ENCODE measurements around the gene PXDN. TPM values are rescaled to one million over a fixed set of nuclear protein-coding genes. Genes with fewer than 3 reads are reported as not detected.

PXDN gene
- total and polyA plus RNA-seq, 2 donors (not counting 1 experiment from before 2014, with no cell fraction given), result 0.21 to 1.4 TPM

DNA sequence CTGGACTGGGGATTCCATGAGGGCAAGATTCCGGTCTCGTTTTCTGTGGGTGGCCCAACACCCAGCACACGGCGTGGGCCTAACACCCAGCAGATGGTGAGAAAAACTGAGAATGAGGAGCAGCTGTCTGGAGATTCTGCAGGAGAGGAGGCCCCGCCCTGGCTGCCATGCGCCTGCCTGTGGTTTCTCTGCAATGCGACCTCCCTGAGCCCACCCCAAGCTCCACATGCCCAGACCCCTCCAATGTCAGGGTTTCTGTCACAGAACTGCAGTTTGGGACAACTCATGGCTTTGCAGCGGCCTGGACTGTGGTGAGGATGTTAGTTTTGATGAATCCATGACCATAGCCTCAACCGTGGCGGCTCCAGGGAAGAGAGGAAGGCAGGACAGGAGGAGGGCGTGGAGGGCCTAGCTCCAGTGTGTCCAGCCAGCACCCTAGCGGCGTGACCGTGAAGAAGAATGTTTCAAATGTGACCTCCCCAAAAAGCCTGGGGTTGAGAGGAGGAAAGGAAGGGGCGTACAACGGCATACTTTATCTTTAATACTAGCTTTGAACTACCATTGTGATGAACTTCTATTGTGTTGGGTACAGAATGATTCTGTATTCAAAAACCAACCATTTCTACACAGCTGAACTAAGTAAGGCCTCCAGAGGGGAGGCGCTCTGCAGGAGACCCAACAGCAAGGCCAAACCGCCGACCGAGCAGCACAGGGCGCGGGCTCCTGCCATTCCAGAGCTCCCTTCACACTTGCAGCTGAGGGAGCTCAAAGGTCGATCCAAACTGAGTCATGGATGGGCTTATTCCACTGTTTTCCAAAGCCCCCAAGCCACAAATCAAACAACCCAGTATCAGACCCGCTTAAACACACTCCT is 3.4 kb downstream of the PXDN start:
- H3K4me1 Mint-ChIP-seq, result peaks cover 15% of the 10 kb centered on the region
- no peak overlapping the region for H3K27ac Mint-ChIP-seq
- TF ChIP-seq EZH2 (IDR thresholded peaks at IDR 0.05; ENCODE audit: borderline replicate concordance, insufficient read depth, low read depth, low read length, poor library complexity, severe bottlenecking), result no peak
- TF ChIP-seq, protein P1, sequence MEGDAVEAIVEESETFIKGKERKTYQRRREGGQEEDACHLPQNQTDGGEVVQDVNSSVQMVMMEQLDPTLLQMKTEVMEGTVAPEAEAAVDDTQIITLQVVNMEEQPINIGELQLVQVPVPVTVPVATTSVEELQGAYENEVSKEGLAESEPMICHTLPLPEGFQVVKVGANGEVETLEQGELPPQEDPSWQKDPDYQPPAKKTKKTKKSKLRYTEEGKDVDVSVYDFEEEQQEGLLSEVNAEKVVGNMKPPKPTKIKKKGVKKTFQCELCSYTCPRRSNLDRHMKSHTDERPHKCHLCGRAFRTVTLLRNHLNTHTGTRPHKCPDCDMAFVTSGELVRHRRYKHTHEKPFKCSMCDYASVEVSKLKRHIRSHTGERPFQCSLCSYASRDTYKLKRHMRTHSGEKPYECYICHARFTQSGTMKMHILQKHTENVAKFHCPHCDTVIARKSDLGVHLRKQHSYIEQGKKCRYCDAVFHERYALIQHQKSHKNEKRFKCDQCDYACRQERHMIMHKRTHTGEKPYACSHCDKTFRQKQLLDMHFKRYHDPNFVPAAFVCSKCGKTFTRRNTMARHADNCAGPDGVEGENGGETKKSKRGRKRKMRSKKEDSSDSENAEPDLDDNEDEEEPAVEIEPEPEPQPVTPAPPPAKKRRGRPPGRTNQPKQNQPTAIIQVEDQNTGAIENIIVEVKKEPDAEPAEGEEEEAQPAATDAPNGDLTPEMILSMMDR (IDR thresholded peaks at IDR 0.05), result no peak
- ATAC-seq (ENCODE audit: low read depth), result no peak
- Histone ChIP-seq H4K20me1 (ENCODE audit: control insufficient read depth, insufficient read depth, low read length, poor library complexity, severe bottlenecking) (no peaks in the 10 kb centered on the region), H3K27ac (ENCODE audit: low read length in 2 of 2) (no peak overlapping the region), H2AFZ (ENCODE audit: insufficient read depth, low read depth, low read length, poor library complexity, severe bottlenecking) (no peak overlapping the region), H3K79me2 (ENCODE audit: control insufficient read depth, insufficient read depth, low read length) (no peaks in the 10 kb centered on the region), H3K9me3 (ENCODE audit: control extremely low read depth in 1 of 3, control insufficient read depth in 2 of 3, insufficient read depth in 1 of 3, low read length in 2 of 3) (peaks cover 0 to 8% (median 0%) of the 10 kb centered on the region in 3 donors), H3K4me3 (ENCODE audit: control extremely low read depth in 1 of 5, extremely low read depth in 1 of 5, insufficient read depth in 1 of 5, low read depth in 2 of 5, low read length in 4 of 5) (no peak overlapping the region), H3K9ac (ENCODE audit: low read length) (no peak overlapping the region), H3K4me2 (replicated peaks; ENCODE audit: low read depth, low read length, poor library complexity, severe bottlenecking) (no peak overlapping the region), H3K27me3 (replicated peaks in 1 of 4; ENCODE audit: control extremely low read depth in 1 of 4, control insufficient read depth in 3 of 4, insufficient read depth in 4 of 4, low read length in 3 of 4) (peaks cover 0 to 23% (median 0%) of the 10 kb centered on the region in 4 experiments), H3K4me1 (ENCODE audit: control insufficient read depth in 2 of 2, insufficient read depth in 2 of 2, low read length in 2 of 2) (peaks cover 16 to 17% of the 10 kb centered on the region in 2 donors), H3K36me3 (replicated peaks in 1 of 2; ENCODE audit: control extremely low read depth in 1 of 2, control insufficient read depth in 1 of 2, extremely low read depth in 1 of 2, insufficient read depth in 2 of 2, low read length in 1 of 2) (no peaks in the 10 kb centered on the region)
- ChIA-PET CTCF (no interaction called here), POLR2A (no interaction called here)
- no peak for DNase-seq
- H3K9me3 Mint-ChIP-seq (ENCODE audit: insufficient read depth), result no peaks in the 10 kb centered on the region
- WGBS (ENCODE audit: insufficient coverage), result 68% methylated on average over 11 of the region's 24 CpGs
- H3K27me3 Mint-ChIP-seq, result peaks cover 19% of the 10 kb centered on the region
- H3K4me3 Mint-ChIP-seq, result peak overlapping the region; percentile 21
- intact Hi-C loops (cut with micrococcal nuclease), result no loop called here
